Measurements from ENCODE around the gene LMO4.

The LMO4 gene

GRCh38 chr1:87328272-87329050 is at the start of gene LMO4:
Gene LMO4, plus strand, starts transcription at chr1:87328880. Its CDS starts 3,136 bp downstream, at chr1:87332016.
- DNase-seq, result peak; percentile 97

- no peak for DNase-seq
These were observed 49.2 kb upstream of the LMO4 start for GRCh38 chr1:87279536-87279875.

GRCh38 chr1:87279966-87280535 is 48.6 kb upstream of the LMO4 start:
- DNase-seq, result no peak

GRCh38 chr1:87284456-87285240 is 44.0 kb upstream of the LMO4 start:
- DNase-seq, result no peak

GRCh38 chr1:87291107-87291506 is 37.6 kb upstream of the LMO4 start:
- DNase-seq, result no peak

- peak; percentile 44 for DNase-seq
These were observed 35.8 kb upstream of the LMO4 start for GRCh38 chr1:87292684-87293493.

GRCh38 chr1:87294633-87295032 is 34.0 kb upstream of the LMO4 start:
- no peak for DNase-seq

GRCh38 chr1:87295445-87296110 is 33.1 kb upstream of the LMO4 start:
- no peak for DNase-seq

GRCh38 chr1:87296206-87296605 is 32.5 kb upstream of the LMO4 start:
- DNase-seq, result no peak

GRCh38 chr1:87299661-87300060 is 29.0 kb upstream of the LMO4 start:
- no peak for DNase-seq

GRCh38 chr1:87300628-87301027 is 28.1 kb upstream of the LMO4 start:
- no peak for DNase-seq

GRCh38 chr1:87305151-87305550 is 23.5 kb upstream of the LMO4 start:
- DNase-seq, result no peak

- no peak for DNase-seq
These were observed 22.9 kb upstream of the LMO4 start for GRCh38 chr1:87305762-87306161.

- DNase-seq, result no peak
These were observed 21.4 kb upstream of the LMO4 start for GRCh38 chr1:87307306-87307705.

- DNase-seq, result no peak
These were observed 20.7 kb upstream of the LMO4 start for GRCh38 chr1:87307931-87308330.

- DNase-seq, result no peak
These were observed 14.6 kb upstream of the LMO4 start for GRCh38 chr1:87314091-87314490.

GRCh38 chr1:87318056-87318650 is 10.5 kb upstream of the LMO4 start:
- no peak for DNase-seq

- no peak for DNase-seq
These were observed 9.9 kb upstream of the LMO4 start for GRCh38 chr1:87318806-87319205.

- peak; percentile 46 for DNase-seq
These were observed 2.5 kb upstream of the LMO4 start for GRCh38 chr1:87325982-87326738.

- no peak for DNase-seq
These were observed 1.1 kb upstream of the LMO4 start for GRCh38 chr1:87327376-87328271.
